Activated CD8-positive, alpha-beta memory T cell treated with anti-CD3 and anti-CD28 coated beads for 4 hours (primary cell): ENCODE results near the gene MST1.

Experiments
- DNase-seq, 2 donors: peaks; one replicate each; pipeline ENCODE4 v3.0.0-alpha.2; 2020; ENCODE audit warnings: low read depth in 2 of 2

The MST1 gene

GRCh38 chr3:49656541-49657112 lies 32.6 kb downstream of the MST1 start:
- no peak for DNase-seq

- no peak for DNase-seq
Measured at GRCh38 chr3:49655731-49656285, 33.5 kb downstream of the MST1 start.

- DNase-seq = no peak
Measured at GRCh38 chr3:49654955-49655556, 34.2 kb downstream of the MST1 start.

GRCh38 chr3:49654176-49654825 lies 35.0 kb downstream of the MST1 start:
- DNase-seq = no peak

- no peak for DNase-seq
Measured at GRCh38 chr3:49653621-49654020, 35.7 kb downstream of the MST1 start.

GRCh38 chr3:49652903-49653415 lies 36.3 kb downstream of the MST1 start:
- no peak for DNase-seq

GRCh38 chr3:49652218-49652902 lies 36.9 kb downstream of the MST1 start:
- DNase-seq = no peak

GRCh38 chr3:49650637-49651036 lies 38.6 kb downstream of the MST1 start:
- DNase-seq = no peak

- no peak for DNase-seq
Measured at GRCh38 chr3:49650177-49650576, 39.1 kb downstream of the MST1 start.

- DNase-seq = no peak
Measured at GRCh38 chr3:49649576-49649975, 39.7 kb downstream of the MST1 start.

GRCh38 chr3:49648354-49649019 lies 40.8 kb downstream of the MST1 start:
- DNase-seq = no peak

- DNase-seq = no peak
Measured at GRCh38 chr3:49647741-49648140, 41.5 kb downstream of the MST1 start.

- no peak for DNase-seq
Measured at GRCh38 chr3:49646236-49646635, 43.0 kb downstream of the MST1 start.

- DNase-seq = no peak
Measured at GRCh38 chr3:49644684-49645083, 44.6 kb downstream of the MST1 start.

- no peak for DNase-seq
Measured at GRCh38 chr3:49642708-49643145, 46.5 kb downstream of the MST1 start.

GRCh38 chr3:49641921-49642707 lies 47.2 kb downstream of the MST1 start:
- no peak for DNase-seq

- DNase-seq = no peak
Measured at GRCh38 chr3:49641292-49641691, 48.0 kb downstream of the MST1 start.

GRCh38 chr3:49639551-49639950 lies 49.7 kb downstream of the MST1 start:
- DNase-seq = no peak

- DNase-seq = no peak
Measured at GRCh38 chr3:49638445-49638844, 50.8 kb downstream of the MST1 start.

GRCh38 chr3:49636883-49637609 lies 52.2 kb downstream of the MST1 start:
- DNase-seq = no peak
